Panc1 (cell line): ENCODE data around the gene SFMBT1. TPM values are rescaled to one million over a fixed set of nuclear protein-coding genes. Genes with fewer than 3 reads are reported as not detected.

Experiments
- ATAC-seq: fragments of 200-7000 bp; cut with Tn5 transposase; 2 replicates; pipeline ENCODE4 v1.9.1; 2020; ENCODE audit warnings: mild to moderate bottlenecking, moderate library complexity
- BruUV-seq: library from RNA; stranded (reverse); fragments of 400-500 nt; replicated peaks from 2 replicates; lab custom pipeline; 2021; lab: Mats Ljungman, UMichigan
- CTCF ChIA-PET: fragments of 300-600 bp; sonication (Branson Sonifier 250); formaldehyde crosslinking; loops from one replicate; lab custom pipeline; 2022; ENCODE audit warnings: antibody characterized with exemption; lab: Charles Lee
- POLR2A ChIA-PET: fragments of 300-600 bp; sonication (Branson Sonifier 250); formaldehyde crosslinking; loops from one replicate; lab custom pipeline; 2022; ENCODE audit warnings: antibody characterized with exemption; lab: Charles Lee
- DNase-seq: peaks from one replicate; pipeline ENCODE4 v3.0.0-alpha.2; 2010; ENCODE audit warnings: low read depth, low spot score
- H3K27ac ChIP-seq: 2 replicates; pipeline ENCODE4 v1.5.1; 2011; ENCODE audit warnings: mild to moderate bottlenecking, low read length, inconsistent platforms
- H3K27me3 ChIP-seq: fragments of 200-500 bp; sonication (Bioruptor generic); 2 replicates; pipeline ENCODE4 v1.6.0; 2014; ENCODE audit warnings: low read length, inconsistent platforms; ENCODE audit not compliant: control insufficient read depth, insufficient read depth
- H3K36me3 ChIP-seq: fragments of 200-500 bp; sonication (Bioruptor generic); 2 replicates; pipeline ENCODE4 v1.5.1; 2014; ENCODE audit warnings: inconsistent platforms, mild to moderate bottlenecking, low read length, moderate library complexity; ENCODE audit not compliant: control insufficient read depth, insufficient read depth
- H3K4me1 ChIP-seq: 2 replicates; pipeline ENCODE4 v1.5.1; 2011; ENCODE audit warnings: inconsistent platforms, mild to moderate bottlenecking, low read length, moderate library complexity; ENCODE audit not compliant: control insufficient read depth, insufficient read depth
- H3K4me3 ChIP-seq, 2 experiments: 2 replicates each; pipeline ENCODE4 v1.5.1; 2011 to 2012; ENCODE audit warnings: low read depth in 2 of 2, low read length in 2 of 2, mild to moderate bottlenecking in 2 of 2, inconsistent platforms in 1 of 2, moderate library complexity in 1 of 2
- H3K9me3 ChIP-seq: fragments of 200-500 bp; sonication (Bioruptor generic); 2 replicates; pipeline ENCODE4 v1.5.1; 2014; ENCODE audit warnings: low read depth, mild to moderate bottlenecking, inconsistent platforms, low read length, moderate library complexity; ENCODE audit not compliant: control insufficient read depth, insufficient read depth
- CTCF ChIP-seq: fragments of 450-650 bp; IDR thresholded peaks from 2 replicates; pipeline ENCODE4 v1.5.1; 2017; ENCODE audit warnings: mild to moderate bottlenecking
- POLR2AphosphoS5 ChIP-seq: IDR thresholded peaks from 2 replicates; pipeline ENCODE4 v1.6.1; 2012; ENCODE audit warnings: mild to moderate bottlenecking, low read depth, low read length, moderate library complexity
- REST ChIP-seq, 2 experiments: IDR thresholded peaks; 2 replicates each; pipeline ENCODE4 v1.6.1; 2011 to 2012; ENCODE audit warnings: low read depth in 2 of 2, control low read depth in 1 of 2, low read length in 1 of 2, mild to moderate bottlenecking in 1 of 2, moderate library complexity in 1 of 2; ENCODE audit not compliant: insufficient read depth in 1 of 2
- SIN3A ChIP-seq: IDR thresholded peaks from 2 replicates; pipeline ENCODE4 v1.6.1; 2012; ENCODE audit warnings: low read depth, mild to moderate bottlenecking, low read length, moderate library complexity, borderline replicate concordance; ENCODE audit not compliant: insufficient read depth
- TCF7L2 ChIP-seq: IDR thresholded peaks from 2 replicates; pipeline ENCODE4 v1.6.1; 2011; ENCODE audit warnings: mild to moderate bottlenecking, low read depth, low read length, inconsistent platforms
- in situ Hi-C: cut with HindIII; loops from 2 replicates; pipeline ENCODE4 v1.10.0; 2016; ENCODE audit warnings: low sequenced_read_pairs, low pct_unique_long_range_greater_than_20kb
- intact Hi-C: fragments of 100-400 bp; cut with micrococcal nuclease; formaldehyde crosslinking; loops from one replicate; pipeline ENCODE4 v1.10.0; 2022; ENCODE audit not compliant: unreplicated experiment
- total RNA-seq: library from RNA; stranded (reverse); gene quantifications from one replicate; pipeline ENCODE4 v1.2.1, GENCODE V29; 2021; ENCODE audit not compliant: unreplicated experiment

SFMBT1 gene
- total RNA-seq, 1 experiment from 2014 or later = 24.4 TPM

GRCh38 chr3:52865994-52866393 is 179.9 kb downstream of the SFMBT1 start:
- Histone ChIP-seq H3K4me3 (no peak overlapping the region), H3K27me3 (no peaks in the 10 kb centered on the region), H3K4me1 (no peaks in the 10 kb centered on the region), H3K36me3 (no peaks in the 10 kb centered on the region), H3K27ac (no peak overlapping the region), H3K9me3 (no peaks in the 10 kb centered on the region)
- no peak for DNase-seq
- no peak for ATAC-seq
- intact Hi-C loops (no loop called here), in situ Hi-C loops (no loop called here)
- ChIA-PET CTCF (no interaction called here), POLR2A (no interaction called here)
- no TSS peak for BruUV-seq
- TF ChIP-seq TCF7L2 (no peak), CTCF (no peak), REST (IDR thresholded peaks at IDR 0.05; ENCODE audit: insufficient read depth in 1 of 2, low read depth in 2 of 2, low read length in 1 of 2) (no peak), SIN3A (no peak), POLR2AphosphoS5 (no peak)

- intact Hi-C loops = no loop called here
- ATAC-seq (no peak), DNase-seq (no peak)
- TF ChIP-seq POLR2AphosphoS5 (no peak), REST (IDR thresholded peaks at IDR 0.05; ENCODE audit: insufficient read depth in 1 of 2, low read depth in 2 of 2, low read length in 1 of 2) (no peak), SIN3A (no peak), CTCF (no peak), TCF7L2 (no peak)
- H3K36me3 ChIP-seq = no peaks in the 10 kb centered on the region
- in situ Hi-C loops = no loop called here
- no peaks in the 10 kb centered on the region for H3K27me3 ChIP-seq
- POLR2A ChIA-PET = no interaction called here
- no peak overlapping the region for H3K4me3 ChIP-seq
- H3K27ac ChIP-seq = no peak overlapping the region
- H3K4me1 ChIP-seq = no peaks in the 10 kb centered on the region
- H3K9me3 ChIP-seq = no peaks in the 10 kb centered on the region
- BruUV-seq = no TSS peak
- CTCF ChIA-PET = no interaction called here
Observed at GRCh38 chr3:52860424-52860768, 185.5 kb downstream of the SFMBT1 start.
